HEK293T (cell line): ENCODE data around the gene TFF1.

Experiments
- CTCF ChIA-PET: fragments of 350-600 bp; formaldehyde crosslinking; extraction: SDS; loops from one replicate; lab custom pipeline; 2021; ENCODE audit warnings: antibody characterized with exemption, inconsistent platforms; lab: Yijun Ruan, JAX
- POLR2A ChIA-PET: fragments of 350-600 bp; formaldehyde crosslinking; extraction: SDS; loops from one replicate; lab custom pipeline; 2020; ENCODE audit warnings: antibody characterized with exemption, inconsistent platforms; lab: Yijun Ruan, JAX
- DNase-seq: peaks from one replicate; pipeline ENCODE4 v3.0.0; 2012; ENCODE audit warnings: mixed read lengths; ENCODE audit errors: extremely low spot score
- ARNT ChIP-seq: fragments of 450-650 bp; IDR thresholded peaks from 2 replicates; pipeline ENCODE4 v1.6.1; 2017; ENCODE audit warnings: mild to moderate bottlenecking
- BHLHE40 ChIP-seq: fragments of 450-650 bp; IDR thresholded peaks from 2 replicates; pipeline ENCODE4 v1.6.1; 2016; ENCODE audit warnings: mild to moderate bottlenecking, moderate library complexity, borderline replicate concordance
- CTBP1 ChIP-seq: fragments of 450-650 bp; IDR thresholded peaks from 2 replicates; pipeline ENCODE4 v1.6.1; 2016; ENCODE audit warnings: borderline replicate concordance
- ELF4 ChIP-seq: fragments of 450-650 bp; IDR thresholded peaks from 2 replicates; pipeline ENCODE4 v1.6.1; 2017; ENCODE audit warnings: antibody characterized with exemption
- FOXA1 ChIP-seq: fragments of 450-650 bp; IDR thresholded peaks from 2 replicates; pipeline ENCODE4 v1.6.1; 2016; ENCODE audit warnings: mild to moderate bottlenecking
- FOXK2 ChIP-seq: fragments of 450-650 bp; IDR thresholded peaks from 2 replicates; pipeline ENCODE4 v1.6.1; 2016; ENCODE audit warnings: mild to moderate bottlenecking
- FOXM1 ChIP-seq: fragments of 450-650 bp; IDR thresholded peaks from 2 replicates; pipeline ENCODE4 v1.6.1; 2017; ENCODE audit warnings: mild to moderate bottlenecking, borderline replicate concordance
- HDGF ChIP-seq: fragments of 450-650 bp; IDR thresholded peaks from 2 replicates; pipeline ENCODE4 v1.6.1; 2017; ENCODE audit warnings: antibody characterized with exemption, borderline replicate concordance
- L3MBTL2 ChIP-seq: fragments of 450-650 bp; conservative IDR thresholded peaks from 2 replicates; pipeline ENCODE4 v1.6.1; 2016; ENCODE audit warnings: mild to moderate bottlenecking
- LEF1 ChIP-seq: fragments of 450-650 bp; IDR thresholded peaks from 2 replicates; pipeline ENCODE4 v1.6.1; 2017; ENCODE audit warnings: mild to moderate bottlenecking, borderline replicate concordance
- NFRKB ChIP-seq: fragments of 450-650 bp; IDR thresholded peaks from 2 replicates; pipeline ENCODE4 v1.6.1; 2016; ENCODE audit warnings: mild to moderate bottlenecking, moderate library complexity
- PKNOX1 ChIP-seq: fragments of 450-650 bp; IDR thresholded peaks from 2 replicates; pipeline ENCODE4 v1.6.1; 2016
- SP1 ChIP-seq: fragments of 450-650 bp; IDR thresholded peaks from 2 replicates; pipeline ENCODE4 v1.6.1; 2017
- SUZ12 ChIP-seq: fragments of 450-650 bp; IDR thresholded peaks from 2 replicates; pipeline ENCODE4 v1.6.1; 2016; ENCODE audit warnings: mild to moderate bottlenecking
- TARDBP ChIP-seq: fragments of 450-650 bp; IDR thresholded peaks from 2 replicates; pipeline ENCODE4 v1.6.1; 2016
- ZNF384 ChIP-seq: fragments of 450-650 bp; IDR thresholded peaks from 2 replicates; pipeline ENCODE4 v1.6.1; 2016

TFF1 gene

GRCh38 chr21:42385619-42386018 lies 19.3 kb upstream of the TFF1 start:
- no peak for DNase-seq
- CTCF ChIA-PET, result no interaction called here
- TF ChIP-seq ARNT (no peak), ZNF384 (no peak), TARDBP (no peak), HDGF (no peak), PKNOX1 (no peak), ELF4 (no peak), SUZ12 (no peak), NFRKB (no peak), FOXK2 (no peak), L3MBTL2 (no peak), FOXA1 (no peak), FOXM1 (no peak), SP1 (no peak), CTBP1 (no peak), BHLHE40 (no peak), LEF1 (no peak)
- POLR2A ChIA-PET, result no interaction called here

GRCh38 chr21:42384989-42385388 lies 18.7 kb upstream of the TFF1 start:
- TF ChIP-seq FOXM1 (no peak), ARNT (no peak), FOXK2 (no peak), HDGF (no peak), BHLHE40 (no peak), SP1 (no peak), LEF1 (no peak), FOXA1 (no peak), L3MBTL2 (no peak), ELF4 (no peak), ZNF384 (no peak), CTBP1 (no peak), TARDBP (no peak)
- DNase-seq, result no peak
- ChIA-PET CTCF (no interaction called here), POLR2A (no interaction called here)

GRCh38 chr21:42384156-42384945 lies 18.0 kb upstream of the TFF1 start:
- POLR2A ChIA-PET, result interaction anchor here (0.6 kb wide), 1 partner anchor 9 kb away, joined by 3 read pairs; no protein-coding TSS in a partner anchor
- TF ChIP-seq PKNOX1 (no peak), TARDBP (no peak), BHLHE40 (no peak), FOXK2 (no peak), FOXM1 (no peak), ZNF384 (no peak), ELF4 (no peak), HDGF (no peak), ARNT (no peak), LEF1 (no peak), SUZ12 (no peak), SP1 (no peak), CTBP1 (no peak)
- CTCF ChIA-PET, result no interaction called here
- DNase-seq, result no peak

GRCh38 chr21:42383331-42383730 lies 17.0 kb upstream of the TFF1 start:
- ChIA-PET POLR2A (no interaction called here), CTCF (no interaction called here)
- no peak for DNase-seq
- TF ChIP-seq LEF1 (no peak), FOXM1 (no peak), HDGF (no peak), BHLHE40 (no peak), SP1 (no peak), ELF4 (no peak), FOXK2 (no peak), SUZ12 (no peak), FOXA1 (no peak), PKNOX1 (no peak), L3MBTL2 (no peak), TARDBP (no peak), ZNF384 (no peak), NFRKB (no peak)

- TF ChIP-seq SP1, result no peak
- TF ChIP-seq NFRKB, result no peak
- TF ChIP-seq BHLHE40, result no peak
- TF ChIP-seq LEF1, result no peak
- no peak for TF ChIP-seq FOXA1
- TF ChIP-seq HDGF, result no peak
- no peak for TF ChIP-seq PKNOX1
- TF ChIP-seq ELF4, result no peak
- no peak for TF ChIP-seq ARNT
- TF ChIP-seq FOXK2, result no peak
- no peak for TF ChIP-seq CTBP1
- TF ChIP-seq SUZ12, result no peak
- no peak for TF ChIP-seq TARDBP
- POLR2A ChIA-PET, result no interaction called here
- no peak for DNase-seq
- CTCF ChIA-PET, result interaction anchor here (0.6 kb wide), 1 partner anchor 228 kb away, joined by 3 read pairs; no protein-coding TSS in a partner anchor
Observed at GRCh38 chr21:42382915-42383314, 16.6 kb upstream of the TFF1 start.
